H9 (cell line): ENCODE measurements around the gene TSPAN17. TPM values are rescaled to one million over a fixed set of nuclear protein-coding genes. Genes with fewer than 3 reads are reported as not detected.

Source experiments
- DNase-seq: peaks from one replicate; pipeline ENCODE4 v3.0.0-alpha.2; 2017
- H2AFZ ChIP-seq: one replicate; pipeline ENCODE4 v1.6.1; 2013; ENCODE audit warnings: mild to moderate bottlenecking, low read length, control low read depth, moderate library complexity
- H2AK5ac ChIP-seq: 2 replicates; pipeline ENCODE4 v1.6.1; 2013; ENCODE audit warnings: low read length, control low read depth, mixed read lengths; ENCODE audit not compliant: insufficient read length
- H2BK120ac ChIP-seq: one replicate; pipeline ENCODE4 v1.6.1; 2013; ENCODE audit warnings: low read depth, mild to moderate bottlenecking, low read length, control low read depth, inconsistent platforms; ENCODE audit not compliant: poor library complexity, severe bottlenecking
- H2BK12ac ChIP-seq: 2 replicates; pipeline ENCODE4 v1.6.1; 2013; ENCODE audit warnings: low read length, control low read depth, mixed read lengths, low read depth; ENCODE audit not compliant: insufficient read length
- H2BK15ac ChIP-seq: 2 replicates; pipeline ENCODE4 v1.6.1; 2013; ENCODE audit warnings: low read depth, low read length, control low read depth
- H2BK20ac ChIP-seq: one replicate; pipeline ENCODE4 v1.6.1; 2013; ENCODE audit warnings: low read depth, mild to moderate bottlenecking, low read length, control low read depth, inconsistent platforms; ENCODE audit not compliant: poor library complexity, severe bottlenecking
- H2BK5ac ChIP-seq: 2 replicates; pipeline ENCODE4 v1.6.1; 2013; ENCODE audit warnings: low read length, control low read depth, mixed read lengths; ENCODE audit not compliant: insufficient read length
- H3K14ac ChIP-seq: 2 replicates; pipeline ENCODE4 v1.6.1; 2013; ENCODE audit warnings: low read length, control low read depth; ENCODE audit not compliant: insufficient read depth
- H3K18ac ChIP-seq: 2 replicates; pipeline ENCODE4 v1.6.1; 2013; ENCODE audit warnings: low read depth, mild to moderate bottlenecking, mixed read lengths, low read length, control low read depth; ENCODE audit not compliant: insufficient read length
- H3K23ac ChIP-seq: 2 replicates; pipeline ENCODE4 v1.6.1; 2013; ENCODE audit warnings: low read length, control low read depth, mixed read lengths, low read depth; ENCODE audit not compliant: insufficient read length
- H3K23me2 ChIP-seq: 2 replicates; pipeline ENCODE4 v1.6.1; 2013; ENCODE audit warnings: low read depth, mild to moderate bottlenecking, mixed read lengths, low read length, control low read depth; ENCODE audit not compliant: insufficient read length, poor library complexity, severe bottlenecking
- H3K27ac ChIP-seq: 2 replicates; pipeline ENCODE4 v1.5.1; 2013; ENCODE audit warnings: low read length, control low read depth, mixed read lengths, low read depth; ENCODE audit not compliant: insufficient read length
- H3K27me3 ChIP-seq: 2 replicates; pipeline ENCODE4 v1.6.1; 2013; ENCODE audit warnings: low read length, control low read depth, inconsistent platforms; ENCODE audit not compliant: insufficient read depth
- H3K4ac ChIP-seq: 2 replicates; pipeline ENCODE4 v1.6.1; 2013; ENCODE audit warnings: low read depth, mild to moderate bottlenecking, control low read depth, inconsistent platforms, low read length, moderate library complexity
- H3K4me1 ChIP-seq: 2 replicates; pipeline ENCODE4 v1.6.1; 2013; ENCODE audit warnings: low read length, control low read depth, inconsistent platforms; ENCODE audit not compliant: insufficient read depth
- H3K4me2 ChIP-seq: 2 replicates; pipeline ENCODE4 v1.6.1; 2013; ENCODE audit warnings: low read length, control low read depth, mixed read lengths; ENCODE audit not compliant: insufficient read length, insufficient read depth
- H3K56ac ChIP-seq: 2 replicates; pipeline ENCODE4 v1.6.1; 2013; ENCODE audit warnings: low read depth, mild to moderate bottlenecking, mixed read lengths, low read length, control low read depth; ENCODE audit not compliant: insufficient read length
- H3K79me1 ChIP-seq: 2 replicates; pipeline ENCODE4 v1.6.1; 2013; ENCODE audit warnings: low read depth, mild to moderate bottlenecking, moderate library complexity, low read length, control low read depth, inconsistent platforms; ENCODE audit not compliant: insufficient read depth, poor library complexity, severe bottlenecking
- H3K79me2 ChIP-seq: 2 replicates; pipeline ENCODE4 v1.6.1; 2013; ENCODE audit warnings: low read length, control low read depth, inconsistent platforms; ENCODE audit not compliant: insufficient read depth
- H3K9ac ChIP-seq: 2 replicates; pipeline ENCODE4 v1.6.1; 2013; ENCODE audit warnings: low read length, control low read depth, mixed read lengths; ENCODE audit not compliant: insufficient read length; ENCODE audit errors: extremely low read depth
- H3K9me3 ChIP-seq: one replicate; pipeline ENCODE4 v1.6.1; 2013; ENCODE audit warnings: low read depth, low read length, inconsistent platforms; ENCODE audit not compliant: control insufficient read depth
- H3T11ph ChIP-seq: one replicate; pipeline ENCODE4 v1.6.1; 2013; ENCODE audit warnings: mild to moderate bottlenecking, low read length, control low read depth, inconsistent platforms
- H4K20me1 ChIP-seq: one replicate; pipeline ENCODE4 v1.6.1; 2013; ENCODE audit not compliant: control insufficient read depth, insufficient read length, insufficient read depth
- H4K5ac ChIP-seq: 2 replicates; pipeline ENCODE4 v1.6.1; 2013; ENCODE audit warnings: low read depth, mild to moderate bottlenecking, mixed read lengths, low read length, control low read depth; ENCODE audit not compliant: insufficient read length
- H4K8ac ChIP-seq: replicated peaks from 2 replicates; pipeline ENCODE4 v1.6.1; 2013; ENCODE audit warnings: low read length, control low read depth, mixed read lengths, low read depth; ENCODE audit not compliant: insufficient read length
- H4K91ac ChIP-seq: 2 replicates; pipeline ENCODE4 v1.6.1; 2013; ENCODE audit warnings: low read depth, mild to moderate bottlenecking, moderate library complexity, mixed read lengths, low read length, control low read depth; ENCODE audit not compliant: insufficient read length
- H3K27ac Mint-ChIP-seq, 3 experiments: 2 replicates in 2 of 3; 3 replicates in 1 of 3; pipeline ENCODE4 v1.8.0; 2020 to 2021; ENCODE audit warnings: mixed read lengths in 3 of 3, mild to moderate bottlenecking in 1 of 3, moderate library complexity in 1 of 3
- H3K27me3 Mint-ChIP-seq: 2 replicates; pipeline ENCODE4 v1.8.0; 2021; ENCODE audit warnings: low read depth, mild to moderate bottlenecking, moderate library complexity, mixed read lengths
- H3K36me3 Mint-ChIP-seq, 3 experiments: 2 replicates in 2 of 3; 3 replicates in 1 of 3; pipeline ENCODE4 v1.8.0; 2020 to 2021; ENCODE audit warnings: low read depth in 3 of 3, mixed read lengths in 3 of 3; ENCODE audit not compliant: insufficient read depth in 1 of 3
- H3K4me1 Mint-ChIP-seq, 2 experiments: 2 replicates each; pipeline ENCODE4 v1.8.0; 2020; ENCODE audit warnings: mixed read lengths in 2 of 2
- H3K4me3 Mint-ChIP-seq, 2 experiments: 2 replicates in 1 of 2; 3 replicates in 1 of 2; pipeline ENCODE4 v1.8.0; 2020 to 2021; ENCODE audit warnings: mild to moderate bottlenecking in 2 of 2, mixed read lengths in 2 of 2, moderate library complexity in 1 of 2
- H3K9me3 Mint-ChIP-seq, 2 experiments: 2 replicates in 1 of 2; 3 replicates in 1 of 2; pipeline ENCODE4 v1.8.0; 2020; ENCODE audit warnings: mild to moderate bottlenecking in 2 of 2, mixed read lengths in 2 of 2, moderate library complexity in 1 of 2
- CTCF ChIP-seq: fragments of 200-600 bp; sonication (generic); conservative IDR thresholded peaks from 3 replicates; pipeline ENCODE4 v1.8.0; 2021; ENCODE audit warnings: antibody characterized with exemption, mild to moderate bottlenecking
- whole genome bisulfite sequencing: extraction: QIAGEN DNeasy Blood & Tissue Kit; methylation state at CpG from one replicate; pipeline ENCODE4 v1.1.7; 2013; ENCODE audit warnings: missing lambda C conversion rate, low lambda C conversion rate, mixed read lengths; ENCODE audit not compliant: insufficient read length; ENCODE audit errors: extremely low coverage; 5-methylcytosine and 5-hydroxymethylcytosine counted together
- total RNA-seq: library from RNA; stranded (reverse); gene quantifications from 2 replicates; pipeline ENCODE4 v1.2.1, GENCODE V29; 2021

Gene TSPAN17
- total RNA-seq, 1 experiment from 2014 or later: 46.8 TPM

DNA sequence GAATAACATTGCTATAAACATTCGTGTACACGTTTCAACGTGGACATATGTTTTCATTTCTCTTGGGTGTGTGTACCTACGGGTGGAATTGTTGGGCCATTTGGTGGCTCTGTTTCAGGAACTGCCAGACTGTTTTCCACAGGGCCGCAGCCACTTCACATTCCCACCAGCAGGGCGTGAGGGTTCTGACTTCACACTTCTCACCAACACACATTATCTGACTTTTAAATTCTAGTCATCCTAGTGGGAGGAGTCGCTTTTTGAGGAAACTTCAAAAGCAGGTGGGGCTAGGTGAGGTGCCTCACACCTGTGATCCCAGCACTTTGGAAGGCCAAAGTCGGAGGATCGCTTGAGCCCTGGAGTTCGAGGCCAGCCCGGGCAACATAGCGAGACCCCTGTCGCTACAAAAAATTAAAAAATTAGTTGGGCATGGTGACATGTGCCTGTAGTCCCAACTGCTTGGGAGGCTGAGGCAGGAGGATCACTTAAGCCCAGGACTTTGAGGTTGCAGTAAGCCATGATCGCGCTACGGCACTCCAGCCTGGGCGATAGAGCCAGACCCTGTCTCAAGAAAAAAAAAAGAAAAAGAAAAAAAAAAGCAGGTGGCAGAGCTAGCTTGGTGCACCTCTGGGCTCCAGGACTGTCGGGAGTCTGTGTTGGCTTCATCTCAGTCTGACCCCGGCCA is 28.5 kb downstream of the TSPAN17 start:
- peak; percentile 83 for TF ChIP-seq CTCF
- H3K27me3 ChIP-seq: no peaks in the 10 kb centered on the region
- no peak overlapping the region for H3K9ac ChIP-seq
- peak; percentile 77 for DNase-seq
- H3K79me2 ChIP-seq: no peaks in the 10 kb centered on the region
- H3K23ac ChIP-seq: no peak overlapping the region
- no peak overlapping the region for H2BK12ac ChIP-seq
- H3K27ac ChIP-seq: no peak overlapping the region
- no peak overlapping the region for H2BK5ac ChIP-seq
- H3K4ac ChIP-seq: no peak overlapping the region
- no peak overlapping the region for H2BK120ac ChIP-seq
- H4K8ac ChIP-seq: no peak overlapping the region
- H2BK20ac ChIP-seq: no peak overlapping the region
- no peak overlapping the region for H3K56ac ChIP-seq
- no peak overlapping the region for H3K14ac ChIP-seq
- H3K27me3 Mint-ChIP-seq: peaks cover 4% of the 10 kb centered on the region; the same call in 1 of the 2 replicates
- no peak overlapping the region for H2AFZ ChIP-seq
- no peak overlapping the region for H3K18ac ChIP-seq
- H3K4me3 Mint-ChIP-seq: no peak overlapping the region; a peak in 1 of 5 replicates
- no peak overlapping the region for H4K5ac ChIP-seq
- no peaks in the 10 kb centered on the region for H3K9me3 ChIP-seq
- no peaks in the 10 kb centered on the region for H3K9me3 Mint-ChIP-seq
- no CpG with 5 or more reads among the region's 19 CpGs for WGBS
- peaks cover 4% of the 10 kb centered on the region; the same call in 1 of the 2 replicates for H3K4me1 ChIP-seq
- no peaks in the 10 kb centered on the region for H3K36me3 Mint-ChIP-seq
- no peaks in the 10 kb centered on the region for H3K23me2 ChIP-seq
- H3K4me2 ChIP-seq: no peak overlapping the region
- H3K27ac Mint-ChIP-seq: no peak overlapping the region
- peaks cover 26 to 40% of the 10 kb centered on the region in 2 experiments for H3K4me1 Mint-ChIP-seq
- H3K79me1 ChIP-seq: no peaks in the 10 kb centered on the region
- no peaks in the 10 kb centered on the region for H4K20me1 ChIP-seq
- no peak overlapping the region for H3T11ph ChIP-seq
- no peak overlapping the region for H4K91ac ChIP-seq
- H2BK15ac ChIP-seq: no peak overlapping the region
- no peak overlapping the region for H2AK5ac ChIP-seq
